Measurements from ENCODE around the gene AFAP1L1.

Gene AFAP1L1

DNA sequence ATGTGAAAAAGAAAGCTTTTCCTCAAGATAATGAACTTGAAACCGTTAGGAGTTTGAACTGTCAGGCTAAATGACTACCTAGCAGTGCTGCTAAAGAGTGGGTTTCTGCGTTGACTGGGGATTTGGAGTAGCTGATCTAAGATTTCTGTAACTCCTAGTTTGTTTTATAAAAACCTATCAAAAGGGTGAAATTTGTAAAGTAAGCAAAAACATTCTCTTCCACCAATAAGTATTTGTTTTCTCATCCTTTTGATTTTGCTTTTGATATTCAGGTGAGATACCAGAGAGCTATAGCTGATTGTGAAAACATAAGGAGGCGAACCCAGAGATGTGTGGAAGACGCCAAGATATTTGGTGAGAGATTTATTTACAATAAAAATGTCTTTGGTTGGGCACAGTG lies 77.7 kb downstream of the AFAP1L1 start:
- DNase-seq (ENCODE audit: low spot score): no peak

- no peak for DNase-seq (ENCODE audit: low spot score)
These were observed 80.5 kb downstream of the AFAP1L1 start for GRCh38 chr5:149352169-149352568.

- no peak for DNase-seq (ENCODE audit: low spot score)
These were observed 82.3 kb downstream of the AFAP1L1 start for GRCh38 chr5:149353911-149354310.

GRCh38 chr5:149355688-149356087 lies 84.0 kb downstream of the AFAP1L1 start:
- DNase-seq (ENCODE audit: low spot score): peak; percentile 38

GRCh38 chr5:149356391-149356790 lies 84.7 kb downstream of the AFAP1L1 start:
- peak; percentile 55 for DNase-seq (ENCODE audit: low spot score)

DNA sequence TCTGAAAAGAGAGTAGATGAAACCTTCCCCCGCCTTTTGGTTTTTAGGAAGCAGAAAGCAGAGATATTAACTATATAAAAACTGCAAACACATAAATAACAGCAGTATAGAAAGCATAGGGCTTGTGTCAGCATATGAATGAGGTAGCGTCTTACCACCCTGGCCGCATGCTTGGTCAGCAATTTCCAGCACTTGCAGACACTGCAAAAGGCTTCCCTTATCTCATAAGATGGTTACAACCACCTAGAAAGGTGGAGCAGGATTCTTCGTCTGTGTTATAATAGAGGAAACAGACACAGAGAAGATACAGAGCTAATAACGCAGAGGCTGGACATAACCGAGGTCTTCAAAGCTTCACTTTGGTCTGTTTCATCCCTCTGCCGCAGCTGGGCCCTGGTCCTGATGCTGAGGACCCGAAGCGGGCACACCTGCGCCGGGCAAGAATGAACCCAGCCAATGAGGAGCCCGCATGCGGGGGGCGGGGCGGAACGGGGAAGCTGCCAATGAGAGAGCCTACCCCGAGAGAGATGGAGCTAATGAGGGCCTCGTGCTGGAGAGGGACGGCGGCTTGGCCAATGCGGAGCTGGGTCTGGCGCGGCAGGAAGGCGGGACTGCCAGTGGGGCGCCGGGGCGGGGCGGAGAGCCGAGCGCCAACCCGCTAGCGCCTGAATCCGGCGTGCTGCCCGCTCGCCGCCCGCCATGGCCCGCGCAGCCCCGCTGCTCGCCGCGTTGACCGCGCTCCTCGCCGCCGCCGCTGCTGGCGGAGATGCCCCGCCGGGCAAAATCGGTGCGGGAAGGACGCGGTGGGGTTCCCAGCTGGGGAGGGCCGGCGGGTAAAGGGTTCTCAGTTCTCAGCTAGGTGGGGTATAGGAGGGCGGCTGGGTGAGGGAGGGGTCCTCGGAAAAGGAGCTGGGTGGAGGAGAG lies 86.0 kb downstream of the AFAP1L1 start, which contains the start of gene PCYOX1L:
TSS of gene PCYOX1L (plus strand) at position 677 of the 924 bp plus-strand sequence. CDS start at position 700, 23 bp downstream.
- DNase-seq (ENCODE audit: low spot score): peak; percentile 95

GRCh38 chr5:149358294-149358651 lies 86.6 kb downstream of the AFAP1L1 start:
- DNase-seq (ENCODE audit: low spot score): peak; percentile 30

GRCh38 chr5:149358868-149359495 lies 87.3 kb downstream of the AFAP1L1 start:
- DNase-seq (ENCODE audit: low spot score): no peak

DNA sequence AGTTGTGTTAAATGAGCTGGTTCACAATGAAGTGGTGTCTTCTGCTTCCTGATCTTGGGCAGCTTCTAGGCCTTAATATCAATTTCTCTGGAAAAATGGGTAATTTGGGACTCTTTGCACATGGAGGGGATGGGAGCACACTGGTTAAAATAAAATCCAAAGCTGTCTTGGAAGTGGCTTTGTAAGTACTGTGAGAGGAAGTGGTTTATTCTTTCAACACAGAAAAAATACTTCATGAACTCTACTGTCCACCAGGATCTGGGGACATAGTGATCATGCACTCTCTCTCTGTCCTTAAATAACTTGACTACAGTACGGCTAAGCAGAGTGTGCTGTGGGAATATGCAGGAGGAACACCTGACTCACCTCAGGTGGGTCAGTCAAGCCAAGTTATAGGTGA lies 88.6 kb downstream of the AFAP1L1 start:
- DNase-seq (ENCODE audit: low spot score): no peak

DNA sequence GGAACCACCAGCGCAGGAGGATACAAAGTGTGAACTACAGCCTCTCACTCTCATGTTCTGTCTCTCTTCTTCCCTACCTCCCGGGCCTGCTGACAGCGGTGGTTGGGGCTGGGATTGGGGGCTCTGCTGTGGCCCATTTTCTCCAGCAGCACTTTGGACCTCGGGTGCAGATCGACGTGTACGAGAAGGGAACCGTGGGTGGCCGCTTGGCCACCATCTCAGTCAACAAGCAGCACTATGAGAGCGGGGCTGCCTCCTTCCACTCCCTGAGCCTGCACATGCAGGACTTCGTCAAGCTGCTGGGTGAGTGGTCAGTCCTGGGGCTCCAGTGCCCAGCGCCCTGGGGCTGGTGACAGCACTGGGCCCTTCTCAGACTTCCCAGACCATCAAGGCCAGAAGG lies 90.9 kb downstream of the AFAP1L1 start:
- DNase-seq (ENCODE audit: low spot score): no peak

DNA sequence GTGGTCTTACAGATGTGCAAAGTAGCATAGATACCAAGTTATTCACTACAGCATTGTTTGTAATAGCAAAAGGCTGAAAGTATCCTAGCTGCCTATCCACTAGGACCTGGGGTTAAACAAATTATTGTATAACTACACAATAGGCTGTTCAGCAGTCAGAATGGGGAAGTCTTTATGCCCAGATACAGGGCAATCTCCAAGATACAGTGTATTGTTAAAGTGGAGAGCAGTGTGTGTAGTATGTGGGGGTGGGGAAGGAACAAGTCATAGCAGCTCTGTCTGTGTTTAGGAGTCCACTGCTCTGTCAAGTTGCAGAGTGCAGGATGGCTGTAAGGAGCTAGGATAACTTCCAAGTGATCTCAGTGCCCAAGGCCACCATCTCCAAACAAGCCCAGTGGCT lies 91.7 kb downstream of the AFAP1L1 start:
- no peak for DNase-seq (ENCODE audit: low spot score)

- no peak for DNase-seq (ENCODE audit: low spot score)
These were observed 92.3 kb downstream of the AFAP1L1 start for GRCh38 chr5:149363936-149364335.

DNA sequence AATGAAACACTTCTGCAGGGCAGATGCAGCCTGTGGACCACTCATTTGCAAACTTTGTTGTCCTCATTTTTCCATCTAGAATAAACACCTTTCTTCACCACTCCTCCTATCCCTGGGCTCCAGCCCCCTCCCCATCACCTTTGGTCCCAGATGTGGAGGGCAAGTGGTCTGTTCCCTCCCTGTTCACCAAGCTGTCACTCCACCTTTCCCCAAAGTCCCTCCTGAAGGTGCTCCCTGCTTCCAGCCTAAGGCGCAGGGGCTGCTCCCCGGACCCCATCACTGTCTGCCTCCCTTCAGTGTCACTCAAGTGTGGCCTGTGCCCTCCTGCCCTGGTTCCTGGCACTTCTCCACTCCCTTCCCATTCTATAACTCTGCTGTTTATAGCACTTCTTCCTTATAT lies 93.1 kb downstream of the AFAP1L1 start:
- DNase-seq (ENCODE audit: low spot score): no peak

GRCh38 chr5:149365418-149365817 lies 93.8 kb downstream of the AFAP1L1 start:
- DNase-seq (ENCODE audit: low spot score): peak; percentile 61

DNA sequence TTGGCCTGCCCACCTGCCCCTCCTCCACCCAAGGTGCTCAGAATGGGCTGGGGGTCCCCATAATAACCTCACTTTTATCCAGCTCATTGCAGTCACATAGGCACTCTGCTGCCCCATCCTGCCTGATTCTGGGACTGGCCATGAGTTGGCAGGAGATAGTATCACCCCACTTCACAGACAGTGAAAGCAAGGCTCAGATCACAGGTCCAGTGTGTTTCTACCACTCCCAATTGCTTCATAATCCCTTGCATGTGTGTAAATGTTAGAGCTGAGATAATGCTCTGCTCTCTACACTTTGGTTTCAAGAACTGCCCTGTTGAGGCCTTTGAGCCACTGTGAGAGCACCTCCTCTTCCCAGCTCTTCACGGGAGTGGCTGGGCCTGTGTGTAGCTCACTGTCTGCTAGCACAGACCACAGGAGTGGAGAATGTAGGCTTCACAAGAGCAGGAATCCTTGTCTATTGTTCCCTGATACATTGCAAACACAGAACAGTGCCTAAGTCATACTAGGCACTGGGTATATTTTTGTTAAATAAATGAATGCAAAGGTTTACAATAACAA lies 94.6 kb downstream of the AFAP1L1 start:
- no peak for DNase-seq (ENCODE audit: low spot score)

DNA sequence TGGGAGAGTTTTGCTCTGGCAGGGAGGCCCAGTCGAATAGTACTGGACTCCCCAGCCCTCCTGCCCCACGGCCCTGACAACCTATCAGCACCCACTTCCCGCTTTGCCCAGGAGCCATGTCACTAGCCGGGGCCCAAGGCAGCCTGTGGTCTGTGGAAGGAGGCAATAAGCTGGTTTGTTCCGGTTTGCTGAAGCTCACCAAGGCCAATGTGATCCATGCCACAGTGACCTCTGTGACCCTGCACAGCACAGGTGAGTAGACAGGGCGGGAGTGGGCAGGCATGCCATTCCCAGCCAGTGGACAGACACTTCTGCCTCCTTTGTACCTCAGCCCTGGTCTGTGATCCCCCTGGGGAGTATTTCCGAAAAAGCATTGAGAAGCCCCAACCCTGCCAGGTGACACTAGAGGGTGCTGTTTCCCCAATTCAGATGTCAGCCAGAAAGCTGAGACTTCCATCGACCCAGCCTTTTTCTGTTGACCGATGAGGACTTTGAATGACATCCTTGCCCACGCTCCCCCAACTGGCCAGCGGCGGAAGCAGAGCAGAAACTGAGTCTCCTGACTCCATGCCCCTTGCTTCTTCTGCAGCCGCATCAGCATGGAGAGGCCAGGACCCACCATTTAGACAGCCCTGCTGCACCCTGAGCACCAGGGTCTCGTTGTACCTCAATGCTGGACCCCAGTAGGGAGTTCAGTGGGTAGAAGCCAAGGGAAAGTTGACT lies 95.8 kb downstream of the AFAP1L1 start:
- DNase-seq (ENCODE audit: low spot score): peak; percentile 83

DNA sequence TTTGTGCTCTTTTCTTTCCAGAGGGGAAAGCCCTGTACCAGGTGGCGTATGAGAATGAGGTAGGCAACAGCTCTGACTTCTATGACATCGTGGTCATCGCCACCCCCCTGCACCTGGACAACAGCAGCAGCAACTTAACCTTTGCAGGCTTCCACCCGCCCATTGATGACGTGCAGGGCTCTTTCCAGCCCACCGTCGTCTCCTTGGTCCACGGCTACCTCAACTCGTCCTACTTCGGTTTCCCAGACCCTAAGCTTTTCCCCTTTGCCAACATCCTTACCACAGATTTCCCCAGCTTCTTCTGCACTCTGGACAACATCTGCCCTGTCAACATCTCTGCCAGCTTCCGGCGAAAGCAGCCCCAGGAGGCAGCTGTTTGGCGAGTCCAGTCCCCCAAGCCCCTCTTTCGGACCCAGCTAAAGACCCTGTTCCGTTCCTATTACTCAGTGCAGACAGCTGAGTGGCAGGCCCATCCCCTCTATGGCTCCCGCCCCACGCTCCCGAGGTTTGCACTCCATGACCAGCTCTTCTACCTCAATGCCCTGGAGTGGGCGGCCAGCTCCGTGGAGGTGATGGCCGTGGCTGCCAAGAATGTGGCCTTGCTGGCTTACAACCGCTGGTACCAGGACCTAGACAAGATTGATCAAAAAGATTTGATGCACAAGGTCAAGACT lies 96.5 kb downstream of the AFAP1L1 start:
- DNase-seq (ENCODE audit: low spot score): no peak

DNA sequence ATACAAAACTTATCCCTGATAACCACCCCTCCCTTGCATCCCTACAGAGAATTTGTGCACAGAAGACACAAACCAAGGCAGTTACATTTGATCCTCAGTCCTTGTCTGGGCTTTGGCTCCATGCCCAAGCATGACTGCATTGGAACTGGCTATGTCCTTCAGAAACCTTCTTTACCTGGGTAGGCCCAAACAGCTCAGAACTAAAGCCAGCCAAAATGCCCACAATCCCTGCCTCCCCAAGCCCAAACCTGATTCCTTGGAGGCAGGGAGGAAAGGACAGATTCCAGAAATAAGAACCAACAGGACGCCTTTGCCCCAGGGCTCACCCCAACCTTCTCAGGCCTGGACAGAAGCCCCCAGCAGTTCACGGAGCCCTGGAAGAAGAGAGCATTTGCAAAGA lies 99.2 kb downstream of the AFAP1L1 start:
- no peak for DNase-seq (ENCODE audit: low spot score)

- DNase-seq (ENCODE audit: low spot score): peak; percentile 59
These were observed 99.8 kb downstream of the AFAP1L1 start for GRCh38 chr5:149371296-149371962.

GRCh38 chr5:149372076-149372795 lies 100.6 kb downstream of the AFAP1L1 start:
- DNase-seq (ENCODE audit: low spot score): no peak

DNA sequence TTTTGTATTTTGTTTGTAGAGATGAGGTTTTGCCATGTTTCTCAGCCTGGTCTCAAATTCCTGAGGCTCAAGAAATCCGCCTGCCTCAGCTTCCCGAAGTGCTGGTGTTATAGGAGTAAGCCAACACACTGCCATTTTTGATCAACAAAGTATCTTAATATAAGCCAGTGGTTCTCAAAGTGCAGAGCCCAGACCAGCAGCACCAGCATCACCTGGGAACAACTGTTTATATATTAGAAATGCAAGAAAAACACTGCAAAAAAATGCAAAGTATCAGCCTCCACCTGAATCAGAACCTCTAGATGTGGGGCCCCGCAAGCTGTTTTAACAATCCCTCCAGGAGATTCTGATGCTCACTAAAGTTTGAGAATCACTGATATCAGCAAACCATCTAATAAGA lies 101.3 kb downstream of the AFAP1L1 start:
- DNase-seq (ENCODE audit: low spot score): no peak

Measured in RKO (cell line).